CD4-positive, alpha-beta memory T cell (primary cell): ENCODE measurements around the gene DEDD2. TPM values are rescaled to one million over a fixed set of nuclear protein-coding genes. Genes with fewer than 3 reads are reported as not detected.

ENCODE experiments used
- CTCF ChIA-PET: fragments of 350-600 bp; sonication (Branson Sonifier 250); formaldehyde crosslinking; loops from one replicate; lab custom pipeline; 2021; ENCODE audit warnings: inconsistent platforms; ENCODE audit not compliant: partially characterized antibody; lab: Charles Lee
- POLR2A ChIA-PET: fragments of 350-600 bp; sonication (Branson Sonifier 250); formaldehyde crosslinking; loops from one replicate; lab custom pipeline; 2021; ENCODE audit not compliant: partially characterized antibody; lab: Charles Lee
- DNase-seq, 5 donors: peaks; one replicate each; pipeline versions ENCODE4 v3.0.0 to v3.0.0-alpha.2; 2020 to 2022; ENCODE audit warnings: mixed read lengths in 1 of 5
- H3K27ac ChIP-seq: one replicate; pipeline ENCODE4 v1.7.0; 2013; ENCODE audit warnings: low read depth, low read length
- H3K27me3 ChIP-seq: 2 replicates; pipeline ENCODE4 v1.7.0; 2013; ENCODE audit warnings: mild to moderate bottlenecking, low read length, moderate library complexity; ENCODE audit not compliant: insufficient read depth
- H3K36me3 ChIP-seq: 2 replicates; pipeline ENCODE4 v1.7.0; 2013; ENCODE audit warnings: mild to moderate bottlenecking, low read length, moderate library complexity; ENCODE audit not compliant: insufficient read depth
- H3K4me1 ChIP-seq: 2 replicates; pipeline ENCODE4 v1.7.0; 2013; ENCODE audit warnings: mild to moderate bottlenecking, low read length, moderate library complexity; ENCODE audit not compliant: insufficient read depth
- H3K4me3 ChIP-seq, 2 donors: one replicate each; pipeline ENCODE4 v1.7.0; 2013; ENCODE audit warnings: low read length in 2 of 2, mild to moderate bottlenecking in 1 of 2
- H3K9me3 ChIP-seq, 2 donors: one replicate each; pipeline ENCODE4 v1.7.0; 2013; ENCODE audit warnings: low read length in 2 of 2, control low read depth in 1 of 2; ENCODE audit not compliant: control insufficient read depth in 1 of 2
- H3K27ac Mint-ChIP-seq, 7 donors: one replicate each; pipeline ENCODE4 v1.8.0; 2020 to 2021; ENCODE audit warnings: mixed read lengths in 7 of 7, mild to moderate bottlenecking in 6 of 7, inconsistent platforms in 3 of 7, moderate library complexity in 3 of 7
- H3K27me3 Mint-ChIP-seq, 2 donors: one replicate each; pipeline ENCODE4 v1.8.0; 2020 to 2021; ENCODE audit warnings: mixed read lengths in 2 of 2
- H3K36me3 Mint-ChIP-seq, 2 donors: one replicate each; pipeline ENCODE4 v1.8.0; 2020 to 2021; ENCODE audit warnings: mixed read lengths in 2 of 2, inconsistent platforms in 1 of 2, mild to moderate bottlenecking in 1 of 2
- H3K4me1 Mint-ChIP-seq, 4 donors: one replicate each; pipeline ENCODE4 v1.8.0; 2020 to 2021; ENCODE audit warnings: mixed read lengths in 4 of 4, mild to moderate bottlenecking in 1 of 4
- H3K4me3 Mint-ChIP-seq, 8 donors: one replicate each; pipeline ENCODE4 v1.8.0; 2020 to 2021; ENCODE audit warnings: mixed read lengths in 8 of 8, mild to moderate bottlenecking in 7 of 8, moderate library complexity in 6 of 8, inconsistent platforms in 3 of 8
- H3K9me3 Mint-ChIP-seq, 8 donors: one replicate each; pipeline ENCODE4 v1.8.0; 2020 to 2021; ENCODE audit warnings: mixed read lengths in 8 of 8, mild to moderate bottlenecking in 5 of 8, inconsistent platforms in 3 of 8, moderate library complexity in 1 of 8
- intact Hi-C: fragments of 100-400 bp; cut with micrococcal nuclease; formaldehyde crosslinking; loops from one replicate; pipeline ENCODE4 v1.15.1; 2023
- polyA plus RNA-seq, 2 donors: library from polyadenylated mRNA; unstranded; fragments of 300-500 nt; fragmentation: Illumina TruSeq; gene quantifications; one replicate each; pipeline ENCODE4 v1.2.3, GENCODE V29; 2021
- total RNA-seq, 2 experiments: library from RNA; stranded (reverse); gene quantifications; one replicate each; pipeline ENCODE4 v1.2.3, GENCODE V29; 2021

Gene DEDD2
- total and polyA plus RNA-seq, 4 experiments from 2014 or later, result 68.4 to 162 (median 106) TPM

- Histone ChIP-seq H3K36me3 (peaks cover 9% of the 10 kb centered on the region), H3K4me1 (peaks cover 47% of the 10 kb centered on the region), H3K27me3 (no peaks in the 10 kb centered on the region), H3K4me3 (peak overlapping the region; percentile 53 to 89), H3K27ac (peak overlapping the region; percentile 89), H3K9me3 (no peaks in the 10 kb centered on the region)
- ChIA-PET POLR2A (interaction anchor here (0.8 to 9.0 kb wide), 16 partner anchors 9 to 111 kb away, joined by 3 to 139 read pairs (median 14); partner anchors contain the start of genes CIC, DEDD2, ERF and PAFAH1B3), CTCF (interaction anchor here (1.0 to 8.1 kb wide), 13 partner anchors 8 to 136 kb away, joined by 3 to 77 read pairs (median 7); partner anchors contain the start of genes POU2F2 and ZNF526)
- H3K4me3 Mint-ChIP-seq, result peak overlapping the region; percentile 94 to 99 (median 97)
- peaks cover 0 to 25% of the 10 kb centered on the region in 2 donors for H3K36me3 Mint-ChIP-seq
- DNase-seq, result peak; percentile 89 to 95 (median 91)
- no peaks in the 10 kb centered on the region for H3K27me3 Mint-ChIP-seq
- peaks cover 26 to 62% (median 44%) of the 10 kb centered on the region in 4 donors for H3K4me1 Mint-ChIP-seq
- peak overlapping the region; percentile 77 to 99 (median 99) for H3K27ac Mint-ChIP-seq
- H3K9me3 Mint-ChIP-seq, result peaks cover 0 to 4% (median 0%) of the 10 kb centered on the region in 8 donors
- intact Hi-C loops, result loop anchor here (1.0 to 5.0 kb wide), 9 partner anchors 11 to 178 kb away; partner anchors contain the start of genes ERF and POU2F2
Measured at GRCh38 chr19:42244347-42245220, 27.1 kb upstream of the DEDD2 start.

GRCh38 chr19:42242512-42243409 is 25.3 kb upstream of the DEDD2 start, which contains the start of gene GSK3A:
Gene GSK3A (minus strand): TSS chr19:42242602. CDS start chr19:42242465, 137 bp downstream.
- intact Hi-C loops, result loop anchor here (1.0 to 5.0 kb wide), 5 partner anchors 22 to 180 kb away; partner anchors contain the start of genes MEGF8 and ZNF526
- ChIA-PET POLR2A (interaction anchor here (0.6 to 9.0 kb wide), 26 partner anchors 8 to 383 kb away, joined by 3 to 139 read pairs (median 7); partner anchors contain the start of genes CIC, DEDD2, ERF and PAFAH1B3), CTCF (interaction anchor here (0.7 to 8.1 kb wide), 15 partner anchors 9 to 133 kb away, joined by 3 to 77 read pairs (median 5); partner anchors contain the start of genes ERF, POU2F2 and ZNF526)
- Histone ChIP-seq H3K27me3 (no peaks in the 10 kb centered on the region), H3K27ac (peak within 1 kb of the TSS; percentile 89), H3K9me3 (no peaks in the 10 kb centered on the region), H3K4me3 (peak within 1 kb of the TSS; percentile 63 to 65), H3K4me1 (peaks cover 55% of the 10 kb centered on the region), H3K36me3 (peaks cover 18% of the 10 kb centered on the region)
- H3K4me3 Mint-ChIP-seq, result peak within 1 kb of the TSS; percentile 90 to 99 (median 96)
- peaks cover 0 to 4% (median 0%) of the 10 kb centered on the region in 8 donors for H3K9me3 Mint-ChIP-seq
- no peaks in the 10 kb centered on the region for H3K27me3 Mint-ChIP-seq
- peak; percentile 96 to 100 (median 99) for DNase-seq
- H3K27ac Mint-ChIP-seq, result peak within 1 kb of the TSS; percentile 86 to 99 (median 98)
- peaks cover 0 to 29% of the 10 kb centered on the region in 2 donors for H3K36me3 Mint-ChIP-seq
- peaks cover 26 to 69% (median 50%) of the 10 kb centered on the region in 4 donors for H3K4me1 Mint-ChIP-seq

GRCh38 chr19:42242069-42242511 is 24.6 kb upstream of the DEDD2 start:
- Mint-ChIP-seq H3K4me1 (peaks cover 26 to 68% (median 50%) of the 10 kb centered on the region in 4 donors), H3K4me3 (peak overlapping the region; percentile 82 to 97 (median 88)), H3K36me3 (peaks cover 0 to 29% of the 10 kb centered on the region in 2 donors), H3K27me3 (no peaks in the 10 kb centered on the region), H3K27ac (peak overlapping the region; percentile 79 to 97 (median 89)), H3K9me3 (peaks cover 0 to 4% (median 0%) of the 10 kb centered on the region in 8 donors)
- Histone ChIP-seq H3K27me3 (no peaks in the 10 kb centered on the region), H3K36me3 (peaks cover 18% of the 10 kb centered on the region), H3K4me3 (peak overlapping the region in 1 of 2 donors; percentile 54), H3K4me1 (peaks cover 55% of the 10 kb centered on the region), H3K9me3 (no peaks in the 10 kb centered on the region), H3K27ac (peak overlapping the region; percentile 89)
- intact Hi-C loops, result loop anchor here (1.0 to 5.0 kb wide), 5 partner anchors 22 to 180 kb away; partner anchors contain the start of genes MEGF8 and ZNF526
- DNase-seq, result no peak
- ChIA-PET POLR2A (interaction anchor here (0.6 to 9.0 kb wide), 23 partner anchors 8 to 383 kb away, joined by 3 to 139 read pairs (median 8); partner anchors contain the start of genes CIC, DEDD2, ERF and PAFAH1B3), CTCF (interaction anchor here (1.0 to 8.1 kb wide), 8 partner anchors 12 to 109 kb away, joined by 4 to 77 read pairs (median 10); partner anchors contain the start of gene POU2F2)

GRCh38 chr19:42241279-42241678 is 23.8 kb upstream of the DEDD2 start:
- Histone ChIP-seq H3K36me3 (peaks cover 25% of the 10 kb centered on the region), H3K27ac (peak overlapping the region; percentile 89), H3K27me3 (no peaks in the 10 kb centered on the region), H3K4me1 (peaks cover 50% of the 10 kb centered on the region), H3K4me3 (peak overlapping the region in 1 of 2 donors; percentile 54), H3K9me3 (no peaks in the 10 kb centered on the region)
- H3K4me3 Mint-ChIP-seq, result peak overlapping the region; percentile 82 to 91 (median 87)
- DNase-seq, result no peak
- H3K27me3 Mint-ChIP-seq, result no peaks in the 10 kb centered on the region
- intact Hi-C loops, result loop anchor here (5.0 kb wide), 1 partner anchor 181 kb away; no protein-coding TSS in a partner anchor
- H3K36me3 Mint-ChIP-seq, result peaks cover 6 to 32% of the 10 kb centered on the region in 2 donors
- H3K27ac Mint-ChIP-seq, result peak overlapping the region; percentile 79 to 97 (median 89)
- ChIA-PET CTCF (interaction anchor here (0.9 to 8.1 kb wide), 9 partner anchors 11 to 133 kb away, joined by 3 to 77 read pairs (median 4); partner anchors contain the start of genes POU2F2 and ZNF526), POLR2A (interaction anchor here (1.3 to 9.0 kb wide), 9 partner anchors 9 to 108 kb away, joined by 4 to 139 read pairs (median 22); partner anchors contain the start of genes CIC, DEDD2, ERF and POU2F2)
- peaks cover 0 to 2% (median 0%) of the 10 kb centered on the region in 8 donors for H3K9me3 Mint-ChIP-seq
- H3K4me1 Mint-ChIP-seq, result peaks cover 28 to 67% (median 51%) of the 10 kb centered on the region in 4 donors

- Mint-ChIP-seq H3K27me3 (no peaks in the 10 kb centered on the region), H3K27ac (peak overlapping the region; percentile 10 to 97 (median 83)), H3K9me3 (peaks cover 0 to 2% (median 0%) of the 10 kb centered on the region in 8 donors), H3K4me3 (peak overlapping the region in 2 of 8 donors; percentile 61 to 72), H3K36me3 (peaks cover 9 to 43% of the 10 kb centered on the region in 2 donors), H3K4me1 (peaks cover 21 to 57% (median 41%) of the 10 kb centered on the region in 4 donors)
- DNase-seq, result no peak
- Histone ChIP-seq H3K9me3 (no peaks in the 10 kb centered on the region), H3K27ac (peak overlapping the region; percentile 23), H3K36me3 (peaks cover 36% of the 10 kb centered on the region), H3K27me3 (no peaks in the 10 kb centered on the region), H3K4me3 (no peak overlapping the region), H3K4me1 (peaks cover 41% of the 10 kb centered on the region)
- ChIA-PET POLR2A (interaction anchor here (0.7 to 9.0 kb wide), 7 partner anchors 10 to 63 kb away, joined by 3 to 101 read pairs (median 4); partner anchors contain the start of genes DEDD2 and ZNF526), CTCF (interaction anchor here (1.1 to 2.8 kb wide), 5 partner anchors 39 to 107 kb away, joined by 3 to 10 read pairs (median 3); no protein-coding TSS in a partner anchor)
- intact Hi-C loops, result loop anchor here (5.0 kb wide), 1 partner anchor 183 kb away; no protein-coding TSS in a partner anchor
Measured at GRCh38 chr19:42239544-42240220, 22.2 kb upstream of the DEDD2 start.
